CD4-positive, alpha-beta T cell treated with Interleukin-10 for 1 hour (primary cell): Measurements from ENCODE around the gene RANGAP1.

Experiments used
- DNase-seq: peaks from one replicate; pipeline ENCODE4 v3.0.0-alpha.2; 2020

RANGAP1 gene

GRCh38 chr22:41231369-41231768 lies 54.6 kb downstream of the RANGAP1 start:
- no peak for DNase-seq

GRCh38 chr22:41230401-41230785 lies 55.6 kb downstream of the RANGAP1 start:
- DNase-seq, result no peak

DNA sequence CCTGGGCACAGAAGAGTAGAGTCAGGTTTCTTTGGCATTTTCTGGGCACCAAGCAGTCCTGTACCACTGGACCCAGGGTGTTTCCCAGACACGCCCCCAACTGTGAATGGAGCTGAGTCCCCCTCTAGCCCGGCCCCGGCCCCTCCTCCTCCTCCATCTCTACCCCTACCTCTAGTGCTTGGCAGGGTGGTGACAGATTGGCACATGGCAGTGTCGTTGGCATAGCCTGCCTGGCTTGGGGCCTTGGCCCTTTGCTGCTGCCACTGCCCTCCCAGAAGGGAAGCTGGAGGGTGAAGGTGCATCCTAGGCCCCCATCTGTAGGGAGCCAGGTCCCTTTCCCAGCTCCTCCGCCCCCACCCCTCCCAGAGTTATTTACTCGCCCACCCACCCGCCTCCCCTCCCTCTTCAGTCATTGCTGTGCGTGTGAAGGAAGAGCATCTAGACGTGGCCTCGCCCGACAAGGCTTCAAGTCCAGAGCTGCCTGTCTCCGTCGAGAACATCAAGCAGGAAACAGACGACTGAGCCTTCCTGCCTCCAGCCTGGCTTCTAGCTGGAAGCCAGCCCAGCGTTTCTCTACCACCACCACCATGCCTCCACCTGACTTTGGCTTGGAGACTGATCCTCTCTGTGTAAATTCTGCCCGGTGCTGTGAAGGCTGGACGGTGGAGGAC lies 56.1 kb downstream of the RANGAP1 start:
- no peak for DNase-seq

- no peak for DNase-seq
Measured at GRCh38 chr22:41229215-41229614, 56.8 kb downstream of the RANGAP1 start.

GRCh38 chr22:41226723-41227655 lies 59.0 kb downstream of the RANGAP1 start:
- DNase-seq, result no peak

DNA sequence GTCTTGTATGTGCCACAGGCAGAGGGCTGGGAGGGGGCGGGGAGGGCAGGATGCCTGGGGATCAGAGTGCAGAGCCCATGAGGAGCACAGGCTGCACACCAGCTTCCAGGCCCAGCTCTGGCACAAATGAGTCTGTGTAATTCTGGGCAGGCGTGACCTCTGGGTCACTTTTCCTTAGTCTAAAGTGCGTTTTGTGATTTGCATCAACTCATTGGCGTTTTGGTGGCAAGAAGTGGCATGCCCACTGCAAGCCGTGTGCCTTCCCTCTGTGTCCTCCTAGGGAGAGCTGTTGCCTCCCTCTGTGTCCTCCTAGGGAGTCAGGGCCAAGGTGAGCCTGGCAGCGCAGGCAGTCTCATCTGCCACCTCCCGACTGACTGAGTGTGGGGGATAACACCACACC lies 62.5 kb downstream of the RANGAP1 start:
- no peak for DNase-seq

GRCh38 chr22:41222846-41223507 lies 63.0 kb downstream of the RANGAP1 start:
- DNase-seq, result no peak

DNA sequence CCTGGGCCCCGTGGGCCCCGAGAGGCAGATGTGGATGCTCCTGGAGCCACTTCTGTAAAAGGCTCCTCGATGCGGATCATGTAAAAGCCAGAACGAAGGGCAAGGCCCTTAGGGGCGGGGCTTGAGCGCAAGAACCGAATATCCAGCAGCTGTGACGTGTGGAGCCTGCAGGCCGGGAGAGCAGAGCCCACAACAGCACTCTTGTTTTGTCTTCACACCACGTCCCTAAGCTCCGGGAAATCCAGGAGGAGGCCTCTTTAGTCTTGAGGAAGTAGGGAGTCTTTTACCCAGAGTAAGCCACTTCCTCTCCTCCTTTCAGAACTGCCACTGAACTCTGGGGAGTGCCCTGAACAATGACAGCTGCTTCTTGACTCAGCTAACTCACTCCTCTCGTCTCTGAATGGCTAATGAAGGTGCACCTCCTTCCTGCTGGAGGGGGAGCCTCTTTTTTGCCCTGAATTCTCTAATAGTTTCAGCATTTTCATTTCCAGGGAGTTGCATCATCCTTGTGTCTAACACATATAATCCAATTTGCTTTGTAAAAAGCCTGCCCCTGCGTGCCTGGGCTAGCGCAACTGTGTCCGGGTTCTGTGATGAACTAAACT lies 68.3 kb downstream of the RANGAP1 start:
- peak; percentile 40 for DNase-seq

- no peak for DNase-seq
Measured at GRCh38 chr22:41216984-41217383, 69.0 kb downstream of the RANGAP1 start.

- no peak for DNase-seq
Measured at GRCh38 chr22:41215926-41216325, 70.1 kb downstream of the RANGAP1 start.

- no peak for DNase-seq
Measured at GRCh38 chr22:41215409-41215808, 70.6 kb downstream of the RANGAP1 start.

GRCh38 chr22:41206719-41207118 lies 79.3 kb downstream of the RANGAP1 start:
- DNase-seq, result no peak

GRCh38 chr22:41204992-41205900 lies 80.7 kb downstream of the RANGAP1 start, which contains the start of gene L3MBTL2:
L3MBTL2 (plus strand) TSS chr22:41205312; CDS start chr22:41205363, 51 bp downstream.
- peak; percentile 99 for DNase-seq

DNA sequence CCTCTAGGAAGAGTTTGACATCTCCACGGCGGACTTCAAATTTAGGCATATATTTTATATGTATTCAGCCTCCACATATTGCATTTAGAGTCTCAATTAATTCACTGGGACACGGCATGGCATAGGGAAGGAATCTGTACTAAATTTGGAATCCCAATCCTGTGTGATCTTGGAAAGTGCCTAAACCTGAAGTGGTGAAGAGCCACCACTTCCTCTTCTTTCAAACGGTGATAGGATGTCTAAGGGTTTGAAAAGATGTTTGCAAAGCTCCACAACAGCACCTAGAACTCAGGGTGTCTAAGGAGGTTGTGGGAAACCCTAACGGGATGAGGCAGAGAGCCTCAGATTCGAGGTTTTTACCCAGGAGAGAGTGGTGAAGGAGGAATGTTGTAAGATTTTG lies 81.9 kb downstream of the RANGAP1 start:
- DNase-seq, result no peak

DNA sequence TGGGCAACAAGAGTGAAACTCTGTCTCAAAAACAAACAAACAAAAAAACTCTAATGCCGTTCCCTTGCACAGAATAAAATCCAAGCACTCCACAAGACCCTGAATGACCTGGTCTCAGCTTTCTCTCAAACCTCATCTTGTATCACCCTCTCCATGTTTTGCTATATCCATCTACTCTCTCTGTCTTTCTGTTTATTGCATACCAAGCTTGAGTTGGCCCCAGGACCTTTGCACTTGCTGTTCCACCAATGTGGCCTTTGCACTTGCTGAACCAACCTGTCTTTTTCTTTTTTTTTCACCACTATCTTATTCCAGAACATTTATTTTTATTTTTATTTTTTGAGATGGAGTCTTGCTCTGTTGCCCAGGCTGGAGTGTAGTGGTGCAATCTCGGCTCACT lies 82.9 kb downstream of the RANGAP1 start:
- DNase-seq, result no peak

GRCh38 chr22:41201141-41201540 lies 84.8 kb downstream of the RANGAP1 start:
- no peak for DNase-seq

DNA sequence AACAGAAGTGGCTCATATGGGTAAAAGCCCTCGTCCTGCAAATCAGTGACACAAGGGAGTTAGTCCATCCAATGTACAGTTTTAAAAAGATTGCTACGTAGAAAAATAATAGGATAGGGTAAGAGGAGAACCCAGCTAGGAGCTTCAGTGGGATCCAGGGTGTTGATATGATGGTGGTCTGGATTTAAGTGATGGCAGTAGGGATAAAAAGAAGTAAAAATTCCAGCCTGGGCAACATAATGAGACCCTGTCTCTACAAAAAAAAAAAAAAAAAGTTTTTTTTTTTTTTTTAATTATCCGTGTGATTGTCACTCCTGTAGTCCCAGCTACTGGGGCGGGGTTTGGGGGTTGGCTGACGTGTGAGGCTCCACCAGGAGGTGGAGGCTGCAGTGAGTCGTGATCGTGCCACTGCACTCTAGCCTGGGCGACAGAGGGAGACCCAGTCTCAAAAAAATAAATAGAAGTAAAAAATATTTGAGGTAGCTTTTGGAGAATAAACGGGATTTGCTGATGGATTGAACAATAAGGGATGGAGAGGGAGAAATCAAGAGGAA lies 87.9 kb downstream of the RANGAP1 start:
- peak; percentile 52 for DNase-seq

DNA sequence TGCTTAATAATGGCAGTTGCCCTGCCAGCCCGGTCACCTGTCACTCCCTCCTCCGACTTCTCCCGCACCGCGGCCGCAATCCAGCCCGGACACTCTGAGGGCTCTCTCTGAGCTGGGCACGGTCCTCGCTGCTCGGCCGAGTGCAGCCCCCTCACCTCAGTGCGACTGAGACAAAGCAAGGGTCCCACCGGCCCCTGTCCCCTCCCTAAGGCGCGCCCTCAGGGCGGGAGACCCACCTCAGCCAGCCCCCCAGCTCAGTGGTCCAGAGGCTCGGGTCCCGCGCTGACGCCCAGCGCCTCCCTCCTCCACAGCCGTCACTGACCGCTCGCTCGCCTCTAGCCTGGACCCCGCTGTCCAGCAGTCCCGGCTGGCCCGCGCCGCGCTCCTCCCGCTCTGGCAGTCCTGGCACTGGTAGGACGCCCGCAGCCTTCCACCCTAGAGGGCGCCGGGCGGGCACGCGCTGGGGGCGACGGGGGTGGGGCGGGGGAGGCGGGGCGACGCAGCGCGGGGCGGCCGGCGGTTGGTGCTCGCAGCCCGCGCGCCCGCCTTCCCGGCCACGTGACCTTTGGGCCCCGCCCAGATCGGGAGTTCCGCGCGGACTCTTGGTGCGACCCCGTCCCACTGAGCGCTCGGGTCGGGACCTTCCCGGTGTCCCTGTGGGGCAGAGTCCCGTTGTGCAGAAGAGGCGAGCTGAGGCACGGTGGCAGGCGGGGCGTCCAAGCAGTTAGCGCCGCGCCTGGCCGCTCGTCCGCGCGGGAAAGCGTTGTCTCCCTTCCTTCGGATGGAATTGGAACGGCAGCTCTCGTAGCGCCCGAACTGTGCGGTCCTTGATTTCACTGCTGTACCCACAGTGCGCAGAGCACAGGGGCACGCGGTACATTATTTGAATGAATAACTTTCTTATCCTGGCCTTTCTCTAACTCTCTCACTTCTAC lies 88.7 kb downstream of the RANGAP1 start:
- peak; percentile 83 for DNase-seq
